Esophagus muscularis mucosa (tissue), 4 donors: ENCODE data around the gene SLC25A23. TPM values are rescaled to one million over a fixed set of nuclear protein-coding genes. Genes with fewer than 3 reads are reported as not detected.

Experiments used
- DNase-seq: peaks from one replicate; pipeline ENCODE4 v3.0.0-alpha.2; 2017; ENCODE audit errors: extremely low spot score
- H3K27ac ChIP-seq, 4 donors: fragments of 200-600 bp; sonication (generic); replicated peaks in 1 of 4; 1 replicate in 3 of 4; 2 replicates in 1 of 4; pipeline ENCODE4 v1.5.1; 2016 to 2019; ENCODE audit warnings: mild to moderate bottlenecking in 1 of 4
- H3K27me3 ChIP-seq, 4 donors: fragments of 200-600 bp; sonication (generic); one replicate each; pipeline versions ENCODE4 v1.5.1 to v1.6.0; 2016 to 2019
- H3K36me3 ChIP-seq, 4 donors: fragments of 200-600 bp; sonication (generic); one replicate each; pipeline ENCODE4 v1.5.1; 2016 to 2019
- H3K4me1 ChIP-seq, 4 donors: fragments of 200-600 bp; sonication (generic); one replicate each; pipeline ENCODE4 v1.5.1; 2016 to 2019
- H3K4me3 ChIP-seq, 4 donors: fragments of 200-600 bp; sonication (generic); 1 replicate in 2 of 4; 2 replicates in 2 of 4; pipeline ENCODE4 v1.5.1; 2016 to 2019; ENCODE audit warnings: mild to moderate bottlenecking in 4 of 4, moderate library complexity in 1 of 4
- H3K9me3 ChIP-seq, 4 donors: fragments of 200-600 bp; sonication (generic); 1 replicate in 3 of 4; 2 replicates in 1 of 4; pipeline ENCODE4 v1.5.1; 2016 to 2019
- CTCF ChIP-seq, 3 experiments: fragments of 200-600 bp in 2 of 3; fragments of 450-650 bp in 1 of 3; sonication (generic) in 2 of 3; IDR thresholded peaks; one replicate each; pipeline ENCODE4 v1.5.1; 2017 to 2019; ENCODE audit warnings: antibody characterized with exemption in 3 of 3, mild to moderate bottlenecking in 2 of 3, moderate library complexity in 1 of 3
- EP300 ChIP-seq: sonication (generic); formaldehyde crosslinking; IDR thresholded peaks from one replicate; pipeline ENCODE4 v1.6.1; 2017; ENCODE audit warnings: antibody characterized with exemption
- POLR2A ChIP-seq: fragments of 450-650 bp; IDR thresholded peaks from one replicate; pipeline ENCODE4 v1.6.1; 2017; ENCODE audit warnings: antibody characterized with exemption, moderate library complexity, mild to moderate bottlenecking, low read depth
- POLR2AphosphoS5 ChIP-seq, 2 donors: sonication (generic); formaldehyde crosslinking; IDR thresholded peaks; one replicate each; pipeline ENCODE4 v1.6.1; 2017; ENCODE audit warnings: antibody characterized with exemption in 2 of 2
- WGBS: methylation state at CpG from one replicate; pipeline ENCODE4 v1.1.5; 2018; 5-methylcytosine and 5-hydroxymethylcytosine counted together
- intact Hi-C: fragments of 100-400 bp; cut with DNase I; formaldehyde crosslinking; loops from one replicate; pipeline ENCODE4 v1.15.1; 2023
- total RNA-seq, 4 donors: library from RNA; depleted of rRNA; stranded (reverse); fragments of >200 nt; gene quantifications; one replicate each; pipeline versions ENCODE4 v1.1.0 to v1.2.1, GENCODE V29; 2016

Gene SLC25A23
- total RNA-seq, 4 donors from 2014 or later, result 215 to 412 (median 315) TPM

GRCh38 chr19:6480848-6481415, 21.3 kb upstream of the SLC25A23 start:
- no peak for TF ChIP-seq POLR2AphosphoS5 (IDR thresholded peaks at IDR 0.05)
- no peak for TF ChIP-seq POLR2A
- TF ChIP-seq EP300, result no peak
- no peak for TF ChIP-seq CTCF (IDR thresholded peaks at IDR 0.05)
- Histone ChIP-seq H3K4me1 (peaks cover 11 to 13% (median 12%) of the 10 kb centered on the region in 4 donors), H3K36me3 (no peaks in the 10 kb centered on the region), H3K27me3 (peaks cover 3 to 77% (median 18%) of the 10 kb centered on the region in 4 donors), H3K9me3 (no peaks in the 10 kb centered on the region), H3K27ac (no peak overlapping the region), H3K4me3 (peak overlapping the region; percentile 22 to 44 (median 30))
- DNase-seq, result no peak
- 73% methylated on average over 8 of the region's 10 CpGs for WGBS
- intact Hi-C loops, result no loop called here

GRCh38 chr19:6479836-6480398, 20.3 kb upstream of the SLC25A23 start:
- intact Hi-C loops, result no loop called here
- DNase-seq, result no peak

GRCh38 chr19:6478815-6479214, 19.2 kb upstream of the SLC25A23 start:
- WGBS, result 82% methylated on average over 12 of the region's 13 CpGs
- peaks cover 3 to 95% (median 28%) of the 10 kb centered on the region in 4 donors for H3K27me3 ChIP-seq
- intact Hi-C loops, result no loop called here

More at GRCh38 chr19:6479836-6480398, 20.3 kb upstream of the SLC25A23 start:
- TF ChIP-seq POLR2AphosphoS5 (IDR thresholded peaks at IDR 0.05) (no peak), POLR2A (no peak), EP300 (no peak), CTCF (IDR thresholded peaks at IDR 0.05) (no peak)
- Histone ChIP-seq H3K36me3 (no peaks in the 10 kb centered on the region), H3K4me3 (no peak overlapping the region), H3K4me1 (peaks cover 11 to 22% (median 18%) of the 10 kb centered on the region in 4 donors), H3K9me3 (no peaks in the 10 kb centered on the region), H3K27me3 (peaks cover 3 to 87% (median 28%) of the 10 kb centered on the region in 4 donors), H3K27ac (no peak overlapping the region)
- WGBS, result 66% methylated on average over 5 of the region's 7 CpGs

GRCh38 chr19:6476896-6477431, 17.4 kb upstream of the SLC25A23 start:
- WGBS, result 29% methylated on average over 16 of the region's 29 CpGs
- Histone ChIP-seq H3K36me3 (no peaks in the 10 kb centered on the region), H3K27ac (no peak overlapping the region), H3K27me3 (peaks cover 3 to 87% (median 28%) of the 10 kb centered on the region in 4 donors), H3K4me3 (peak overlapping the region; percentile 25 to 49 (median 34)), H3K4me1 (peaks cover 11 to 22% (median 18%) of the 10 kb centered on the region in 4 donors), H3K9me3 (no peaks in the 10 kb centered on the region)
- intact Hi-C loops, result no loop called here
- TF ChIP-seq POLR2AphosphoS5 (IDR thresholded peaks at IDR 0.05) (no peak), POLR2A (no peak), CTCF (IDR thresholded peaks at IDR 0.05) (no peak), EP300 (no peak)
- no peak for DNase-seq

More at GRCh38 chr19:6478815-6479214, 19.2 kb upstream of the SLC25A23 start:
- no peaks in the 10 kb centered on the region for H3K36me3 ChIP-seq
- DNase-seq, result no peak
- no peaks in the 10 kb centered on the region for H3K9me3 ChIP-seq
- H3K27ac ChIP-seq, result no peak overlapping the region
- H3K4me1 ChIP-seq, result peaks cover 11 to 22% (median 18%) of the 10 kb centered on the region in 4 donors
- H3K4me3 ChIP-seq, result no peak overlapping the region
- no peak for TF ChIP-seq CTCF (IDR thresholded peaks at IDR 0.05)
- no peak for TF ChIP-seq POLR2A
- TF ChIP-seq EP300, result no peak
- no peak for TF ChIP-seq POLR2AphosphoS5 (IDR thresholded peaks at IDR 0.05)
